GM21717 (cell line): ENCODE measurements around the gene SNAPIN.
A peak's percentile ranks its signal among the peaks of the same experiment; 100 is the strongest.
"Not testable (repeated sequence)": the region's sequence is repeated elsewhere in the genome, so short reads cannot be mapped to it uniquely, and the experiment has no call there.

ENCODE experiments used
- ATAC-seq: cut with Tn5 transposase; IDR thresholded peaks from one replicate; pipeline ENCODE4 v1.9.1; 2021; ENCODE audit warnings: mild to moderate bottlenecking, moderate library complexity; ENCODE audit not compliant: unreplicated experiment

SNAPIN gene

GRCh38 chr1:153626904-153627714 lies 31.4 kb upstream of the SNAPIN start, which contains the start of gene S100A13:
Gene S100A13, minus strand, starts transcription at chr1:153627505. Its CDS starts 1,033 bp downstream, at chr1:153626472.
- no peak for ATAC-seq

- no peak for ATAC-seq
Measured at GRCh38 chr1:153627715-153628626, 30.5 kb upstream of the SNAPIN start, which contains the start of gene S100A1. Gene S100A1, plus strand, starts transcription at chr1:153628434. Its CDS starts 2,088 bp downstream, at chr1:153630522.

GRCh38 chr1:153628638-153629342 lies 29.7 kb upstream of the SNAPIN start:
- no peak for ATAC-seq

DNA sequence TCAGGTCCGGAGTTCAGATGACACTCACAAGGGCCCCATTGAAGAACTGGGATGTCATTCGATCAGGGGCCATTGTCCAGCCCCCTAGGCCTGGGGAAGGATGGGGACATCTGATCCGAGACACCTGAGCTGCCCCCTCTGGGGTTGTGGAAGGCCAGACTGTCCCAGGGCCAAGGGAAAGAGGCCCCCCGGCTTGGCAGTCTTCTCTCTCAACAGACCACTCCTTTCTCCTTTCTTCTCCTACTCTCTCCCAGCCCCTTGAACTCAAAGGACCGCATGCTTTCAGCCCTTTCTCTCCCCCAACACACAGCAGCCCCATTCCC lies 29.2 kb upstream of the SNAPIN start:
- no peak for ATAC-seq

DNA sequence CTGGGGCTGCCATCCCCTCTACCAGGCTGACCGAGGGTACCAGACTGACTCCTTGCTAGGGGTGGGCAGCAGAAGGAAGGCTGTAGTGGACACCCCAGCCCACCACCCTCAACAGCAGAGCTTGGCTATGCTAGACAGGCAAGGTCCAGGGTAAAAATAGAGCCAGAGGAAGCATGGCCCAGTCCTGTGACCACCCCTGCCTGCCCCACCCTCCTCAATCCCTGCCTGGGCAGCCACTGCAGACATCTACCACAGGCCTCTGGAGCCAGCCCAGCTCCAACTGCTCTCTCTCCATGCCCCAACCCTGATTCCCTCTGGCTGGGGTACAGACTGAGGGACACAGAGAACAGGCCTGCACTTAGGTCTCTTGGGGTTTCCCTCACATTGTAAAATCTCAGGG lies 28.5 kb upstream of the SNAPIN start:
- no peak for ATAC-seq

GRCh38 chr1:153630384-153630783 lies 28.1 kb upstream of the SNAPIN start:
- no peak for ATAC-seq

- no peak for ATAC-seq
Measured at GRCh38 chr1:153631047-153632022, 27.2 kb upstream of the SNAPIN start.

DNA sequence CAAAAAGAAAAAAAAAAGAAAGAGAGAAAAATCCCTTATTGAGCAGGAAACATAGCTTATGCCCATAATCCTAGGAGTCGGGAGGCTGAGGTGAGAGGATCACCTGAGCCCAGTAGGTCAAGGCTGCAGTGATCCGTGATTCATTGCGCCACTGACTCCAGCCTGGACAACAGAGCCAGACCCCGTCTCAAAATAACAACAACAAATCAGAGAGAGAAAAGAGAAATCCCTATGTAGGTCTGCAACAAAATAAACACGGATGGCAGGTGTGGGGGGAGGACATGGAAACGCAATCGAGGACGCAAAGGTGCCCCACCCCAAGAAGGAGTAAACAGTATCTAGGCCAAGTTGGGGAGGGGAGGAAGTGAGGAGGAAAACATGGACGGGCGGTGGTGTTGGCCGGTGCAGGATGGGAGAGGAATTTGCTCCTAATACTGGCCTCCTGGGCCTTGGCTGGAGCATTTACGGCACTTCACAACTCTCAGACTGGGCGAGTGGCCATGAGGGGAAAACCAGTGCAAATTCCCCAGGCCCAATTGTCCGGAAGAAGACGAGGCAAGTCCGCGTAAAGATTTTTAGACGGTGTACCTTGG lies 25.2 kb upstream of the SNAPIN start:
- peak; percentile 2 for ATAC-seq

DNA sequence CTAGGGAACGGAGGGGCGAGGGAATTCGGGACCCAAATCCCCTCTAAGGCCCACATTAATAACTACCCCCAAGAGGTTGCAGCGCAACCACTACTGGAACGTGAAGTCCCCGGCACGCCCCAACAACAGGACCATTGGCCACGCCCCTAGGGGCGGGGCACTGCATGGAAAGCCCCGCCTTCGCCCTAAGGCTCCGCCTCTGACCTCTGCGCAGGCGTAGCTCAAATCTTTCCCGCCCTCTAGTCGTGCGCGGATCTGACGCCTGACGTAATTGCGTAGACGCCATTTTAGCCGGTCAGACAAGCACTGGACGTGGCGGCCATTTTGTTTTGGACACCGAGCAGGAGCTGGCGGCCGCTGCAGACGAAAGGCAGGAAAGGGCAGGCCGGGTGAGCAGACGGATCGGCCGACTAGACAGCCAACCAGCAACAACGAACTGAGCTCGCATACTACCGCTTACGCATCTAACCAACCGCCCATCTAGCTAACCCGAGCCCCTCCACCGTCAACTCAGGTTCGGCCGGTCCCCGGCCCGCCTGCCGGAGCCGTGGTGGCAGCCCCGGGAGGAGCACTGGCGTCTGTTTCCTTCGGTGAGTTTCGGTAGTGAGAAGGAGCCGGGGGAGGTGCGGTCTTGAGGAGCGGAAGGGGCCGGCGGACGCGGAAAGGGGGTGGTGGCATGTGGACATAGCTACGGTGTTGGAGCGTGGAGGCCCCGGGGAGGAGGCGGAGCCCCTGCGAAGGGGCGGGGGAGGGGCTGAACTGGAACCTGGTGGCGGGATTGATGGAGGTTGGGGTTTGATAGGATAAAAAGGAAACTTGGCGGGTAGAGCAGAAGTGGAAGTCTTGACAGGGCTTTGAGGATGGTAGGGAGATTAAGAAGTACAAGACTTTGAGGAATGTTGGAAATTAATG lies 24.5 kb upstream of the SNAPIN start, which contains the start of gene CHTOP:
CHTOP (plus strand) TSS at position 313 of the 912 bp plus-strand sequence. CDS start 2,523 bp downstream, outside the sequence.
- ATAC-seq, result peak; percentile 83

GRCh38 chr1:153635872-153636271 lies 22.6 kb upstream of the SNAPIN start:
- ATAC-seq, result no peak

- no peak for ATAC-seq
Measured at GRCh38 chr1:153636312-153636711, 22.2 kb upstream of the SNAPIN start.

- ATAC-seq, result no peak
Measured at GRCh38 chr1:153638261-153638660, 20.2 kb upstream of the SNAPIN start.

DNA sequence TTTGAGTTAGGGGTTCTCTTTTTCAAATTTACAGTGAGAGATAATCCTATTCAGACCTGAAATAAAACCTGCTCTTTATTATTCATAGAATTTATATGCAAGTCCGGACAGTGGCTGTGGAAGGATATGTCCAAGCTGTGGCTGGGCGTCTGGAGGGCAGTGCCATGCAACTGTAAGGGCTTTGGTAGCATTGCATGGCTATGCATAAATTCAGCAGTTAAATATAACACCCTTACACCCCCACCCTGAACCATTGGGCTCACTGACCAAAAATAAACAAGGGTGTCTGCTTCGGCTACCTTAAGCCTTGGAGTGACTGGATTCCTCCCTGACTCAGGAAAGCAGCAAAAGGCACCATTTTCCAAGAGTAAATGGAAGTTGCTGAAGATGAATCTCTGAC lies 19.2 kb upstream of the SNAPIN start:
- ATAC-seq, result no peak

GRCh38 chr1:153640213-153640612 lies 18.3 kb upstream of the SNAPIN start:
- not testable (repeated sequence) for ATAC-seq

DNA sequence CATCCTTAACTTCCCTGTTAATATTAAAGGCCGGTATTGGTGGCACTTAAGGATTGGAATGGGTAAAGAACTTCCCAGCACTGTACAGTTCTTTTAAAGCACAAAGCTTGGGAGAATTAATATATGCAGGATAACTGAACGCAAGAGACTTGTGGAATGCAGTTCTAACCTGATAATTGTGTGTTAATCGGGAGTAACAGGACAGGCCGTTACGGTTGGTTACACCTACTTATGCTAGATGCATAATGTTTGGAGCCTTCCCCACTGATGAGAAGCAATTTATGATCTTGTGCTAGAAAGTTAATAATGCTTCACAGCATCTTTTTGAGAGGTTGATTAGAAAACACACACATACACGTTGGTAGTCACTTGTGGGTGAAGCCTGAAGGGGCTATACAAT lies 17.6 kb upstream of the SNAPIN start:
- ATAC-seq, result no peak

DNA sequence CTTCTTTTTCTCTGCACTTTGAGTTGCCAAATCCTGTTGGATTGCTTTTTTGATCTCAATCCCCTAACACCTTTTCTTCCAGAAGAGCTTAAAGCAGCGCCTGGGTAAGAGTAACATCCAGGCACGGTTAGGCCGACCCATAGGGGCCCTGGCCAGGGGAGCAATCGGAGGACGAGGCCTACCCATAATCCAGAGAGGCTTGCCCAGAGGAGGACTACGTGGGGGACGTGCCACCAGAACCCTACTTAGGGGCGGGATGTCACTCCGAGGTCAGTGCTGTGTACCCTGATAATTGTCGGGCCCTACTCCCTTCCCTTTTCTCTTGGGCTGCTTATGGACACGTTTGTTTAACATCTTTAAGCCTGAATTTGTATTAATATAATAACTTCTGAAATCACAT lies 16.3 kb upstream of the SNAPIN start:
- no peak for ATAC-seq

DNA sequence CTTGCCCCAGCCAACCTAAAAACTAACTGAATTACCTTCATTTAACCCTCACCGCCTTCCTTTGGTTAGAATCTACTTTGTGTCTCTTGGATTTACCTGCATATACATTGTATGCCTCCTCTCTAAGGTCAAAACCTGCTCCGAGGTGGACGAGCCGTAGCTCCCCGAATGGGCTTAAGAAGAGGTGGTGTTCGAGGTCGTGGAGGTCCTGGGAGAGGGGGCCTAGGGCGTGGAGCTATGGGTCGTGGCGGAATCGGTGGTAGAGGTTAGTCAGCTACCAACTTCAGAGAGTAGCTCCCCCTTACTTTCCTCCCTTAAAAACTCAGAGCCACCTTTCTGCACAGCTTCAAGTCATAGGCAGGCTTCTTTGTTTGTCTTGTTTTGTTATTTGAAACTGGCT lies 15.4 kb upstream of the SNAPIN start:
- ATAC-seq, result no peak

DNA sequence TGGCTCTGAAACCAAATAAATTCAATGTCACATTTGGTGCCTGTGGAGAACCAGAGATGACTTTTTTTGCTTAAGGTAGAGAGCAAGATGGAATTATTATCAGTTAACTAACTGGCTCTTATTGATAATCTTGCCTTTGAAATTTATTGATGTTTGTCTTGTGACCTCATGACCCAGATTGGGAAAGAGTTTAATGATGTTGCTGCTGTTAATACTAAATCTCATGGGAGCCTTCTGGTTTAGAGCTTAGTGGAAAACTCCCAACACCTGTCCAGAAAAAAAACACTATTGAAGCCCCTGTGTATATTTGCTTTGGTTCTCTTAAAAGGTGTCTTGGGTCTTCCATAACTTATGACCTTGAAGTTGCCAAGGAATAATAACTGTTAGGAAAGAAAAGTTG lies 14.7 kb upstream of the SNAPIN start:
- no peak for ATAC-seq
